BLaER1 (cell line): ENCODE measurements around the gene EGF.

ENCODE experiments used
- H3K27ac ChIP-seq: shearing (Covaris generic); formaldehyde crosslinking; 2 replicates; pipeline ENCODE4 v1.8.1; 2022
- H3K27me3 ChIP-seq: shearing (Covaris generic); formaldehyde crosslinking; 2 replicates; pipeline ENCODE4 v1.8.1; 2022
- H3K36me3 ChIP-seq: shearing (Covaris generic); formaldehyde crosslinking; 2 replicates; pipeline ENCODE4 v1.8.1; 2022
- H3K4me1 ChIP-seq: shearing (Covaris generic); formaldehyde crosslinking; 2 replicates; pipeline ENCODE4 v1.8.1; 2022
- H3K4me2 ChIP-seq: shearing (Covaris generic); formaldehyde crosslinking; 2 replicates; pipeline ENCODE4 v1.8.1; 2022
- H3K4me3 ChIP-seq: shearing (Covaris generic); formaldehyde crosslinking; 2 replicates; pipeline ENCODE4 v1.8.1; 2022
- H3K9ac ChIP-seq: shearing (Covaris generic); formaldehyde crosslinking; 2 replicates; pipeline ENCODE4 v1.8.1; 2022
- H3K9me3 ChIP-seq: shearing (Covaris generic); formaldehyde crosslinking; 2 replicates; pipeline ENCODE4 v1.8.1; 2022
- H4K20me1 ChIP-seq: shearing (Covaris generic); formaldehyde crosslinking; 2 replicates; pipeline ENCODE4 v1.8.1; 2022
- Cebpa-rat ChIP-seq: shearing (Covaris generic); IDR thresholded peaks from 2 replicates; pipeline ENCODE4 v1.8.1; 2022

EGF gene

GRCh38 chr4:109877400-109877799 is 35.3 kb upstream of the EGF start:
- no peak overlapping the region for H3K4me3 ChIP-seq
- H4K20me1 ChIP-seq: no peaks in the 10 kb centered on the region
- no peak overlapping the region for H3K9ac ChIP-seq
- no peaks in the 10 kb centered on the region for H3K9me3 ChIP-seq
- TF ChIP-seq Cebpa-rat: no peak
- no peaks in the 10 kb centered on the region for H3K27me3 ChIP-seq
- H3K36me3 ChIP-seq: no peaks in the 10 kb centered on the region
- no peaks in the 10 kb centered on the region for H3K4me1 ChIP-seq
- no peak overlapping the region for H3K4me2 ChIP-seq
- no peak overlapping the region for H3K27ac ChIP-seq

DNA sequence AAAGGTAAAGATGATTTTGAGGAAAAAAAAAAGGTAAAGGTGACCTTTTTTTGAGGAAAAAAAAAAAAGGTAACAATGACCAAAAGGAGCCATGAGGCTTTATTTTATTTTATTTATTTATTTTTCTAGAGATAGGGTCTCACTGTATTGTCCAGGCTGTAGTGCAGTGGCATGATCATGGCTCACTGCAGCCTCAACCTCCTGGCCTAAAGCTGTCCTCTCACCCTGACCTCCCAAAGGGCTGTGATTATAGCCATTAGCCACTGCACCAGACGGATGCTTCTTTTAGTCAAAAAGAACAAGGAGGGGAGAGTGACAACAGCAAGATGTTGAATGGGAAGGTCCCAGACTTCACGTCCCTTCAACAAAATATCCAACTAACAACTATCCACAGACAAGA is 34.3 kb upstream of the EGF start:
- H4K20me1 ChIP-seq: no peaks in the 10 kb centered on the region
- H3K27me3 ChIP-seq: no peaks in the 10 kb centered on the region
- no peaks in the 10 kb centered on the region for H3K4me1 ChIP-seq
- no peak overlapping the region for H3K27ac ChIP-seq
- no peak overlapping the region for H3K9ac ChIP-seq
- no peaks in the 10 kb centered on the region for H3K36me3 ChIP-seq
- TF ChIP-seq Cebpa-rat: no peak
- H3K4me2 ChIP-seq: no peak overlapping the region
- H3K9me3 ChIP-seq: no peaks in the 10 kb centered on the region
- no peak overlapping the region for H3K4me3 ChIP-seq

GRCh38 chr4:109879081-109879480 is 33.6 kb upstream of the EGF start:
- H3K4me1 ChIP-seq: no peaks in the 10 kb centered on the region
- no peak overlapping the region for H3K4me3 ChIP-seq
- no peak overlapping the region for H3K27ac ChIP-seq
- no peaks in the 10 kb centered on the region for H3K9me3 ChIP-seq
- H3K36me3 ChIP-seq: no peaks in the 10 kb centered on the region
- H3K27me3 ChIP-seq: no peaks in the 10 kb centered on the region
- TF ChIP-seq Cebpa-rat: no peak
- H3K4me2 ChIP-seq: no peak overlapping the region
- H4K20me1 ChIP-seq: no peaks in the 10 kb centered on the region
- H3K9ac ChIP-seq: no peak overlapping the region

DNA sequence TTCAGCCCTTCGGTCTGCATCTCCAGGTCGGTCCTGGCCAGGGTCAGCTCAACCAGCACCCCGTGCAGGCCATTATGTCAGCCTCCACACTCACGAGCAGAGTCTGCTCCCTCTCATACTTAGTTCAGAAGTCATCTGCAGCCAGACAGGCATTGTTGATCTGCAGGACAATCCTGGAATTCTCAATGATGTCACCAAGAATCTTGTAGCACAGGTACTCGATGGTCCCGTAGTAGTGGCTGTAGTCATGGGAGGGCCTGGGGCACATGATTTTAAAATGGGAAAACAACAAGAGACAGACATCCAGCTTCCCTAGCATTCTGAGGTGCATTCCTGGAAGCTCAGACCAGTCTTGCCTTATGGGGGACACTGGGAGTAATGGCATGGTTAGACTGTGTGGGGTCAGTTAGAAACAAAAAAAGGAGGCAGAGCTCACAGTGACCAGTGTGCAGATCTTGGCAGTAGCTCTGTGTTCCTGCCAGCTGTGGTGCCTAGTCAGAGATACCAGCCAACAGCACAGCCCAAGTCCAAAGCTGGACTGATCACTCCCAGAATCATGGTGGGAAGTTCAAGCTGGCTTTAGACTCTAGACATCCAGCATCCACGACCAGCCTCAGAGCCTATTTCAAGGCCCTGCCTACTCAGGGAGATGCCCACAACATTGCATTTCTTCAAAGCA is 32.9 kb upstream of the EGF start:
- Histone ChIP-seq H3K36me3 (no peaks in the 10 kb centered on the region), H3K4me1 (no peaks in the 10 kb centered on the region), H3K27me3 (no peaks in the 10 kb centered on the region), H4K20me1 (no peaks in the 10 kb centered on the region), H3K27ac (no peak overlapping the region), H3K9me3 (no peaks in the 10 kb centered on the region), H3K4me3 (no peak overlapping the region), H3K9ac (no peak overlapping the region), H3K4me2 (no peak overlapping the region)
- TF ChIP-seq Cebpa-rat: no peak

GRCh38 chr4:109886303-109886702 is 26.4 kb upstream of the EGF start:
- H3K4me3 ChIP-seq: no peak overlapping the region
- H3K9me3 ChIP-seq: no peaks in the 10 kb centered on the region
- TF ChIP-seq Cebpa-rat: no peak
- no peak overlapping the region for H3K9ac ChIP-seq
- H3K27ac ChIP-seq: no peak overlapping the region
- no peaks in the 10 kb centered on the region for H3K27me3 ChIP-seq
- no peak overlapping the region for H3K4me2 ChIP-seq
- no peaks in the 10 kb centered on the region for H4K20me1 ChIP-seq
- no peaks in the 10 kb centered on the region for H3K36me3 ChIP-seq
- no peaks in the 10 kb centered on the region for H3K4me1 ChIP-seq

- Histone ChIP-seq H3K4me2 (no peak overlapping the region), H3K4me3 (no peak overlapping the region), H3K9me3 (no peaks in the 10 kb centered on the region), H3K27ac (no peak overlapping the region), H4K20me1 (no peaks in the 10 kb centered on the region), H3K27me3 (no peaks in the 10 kb centered on the region), H3K36me3 (no peaks in the 10 kb centered on the region), H3K9ac (no peak overlapping the region), H3K4me1 (no peaks in the 10 kb centered on the region)
- TF ChIP-seq Cebpa-rat: no peak
Observed at GRCh38 chr4:109887071-109887470, 25.6 kb upstream of the EGF start.

DNA sequence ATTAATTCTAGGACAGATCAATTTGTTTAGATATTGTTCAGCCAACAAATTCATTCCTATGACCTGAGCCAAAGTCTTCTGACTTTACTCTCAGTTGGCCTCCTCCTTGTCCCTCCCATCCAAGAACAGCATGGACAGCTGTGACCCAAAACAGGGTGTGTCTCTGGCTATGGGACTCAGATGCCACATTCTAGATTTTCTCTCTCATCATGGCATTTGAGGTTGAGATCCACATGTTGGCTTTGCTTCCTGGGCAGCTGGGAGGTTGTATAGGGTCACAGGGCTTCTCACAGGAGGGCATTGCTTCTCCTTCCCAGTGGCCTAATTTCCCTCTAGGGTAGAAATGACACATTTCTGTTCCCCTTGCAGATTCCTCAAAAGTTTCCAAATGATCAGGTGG is 22.6 kb upstream of the EGF start:
- no peak for TF ChIP-seq Cebpa-rat
- no peak overlapping the region for H3K27ac ChIP-seq
- H3K4me2 ChIP-seq: no peak overlapping the region
- no peaks in the 10 kb centered on the region for H3K36me3 ChIP-seq
- no peaks in the 10 kb centered on the region for H3K4me1 ChIP-seq
- H3K9me3 ChIP-seq: no peaks in the 10 kb centered on the region
- H3K9ac ChIP-seq: no peak overlapping the region
- no peak overlapping the region for H3K4me3 ChIP-seq
- no peaks in the 10 kb centered on the region for H4K20me1 ChIP-seq
- no peaks in the 10 kb centered on the region for H3K27me3 ChIP-seq

DNA sequence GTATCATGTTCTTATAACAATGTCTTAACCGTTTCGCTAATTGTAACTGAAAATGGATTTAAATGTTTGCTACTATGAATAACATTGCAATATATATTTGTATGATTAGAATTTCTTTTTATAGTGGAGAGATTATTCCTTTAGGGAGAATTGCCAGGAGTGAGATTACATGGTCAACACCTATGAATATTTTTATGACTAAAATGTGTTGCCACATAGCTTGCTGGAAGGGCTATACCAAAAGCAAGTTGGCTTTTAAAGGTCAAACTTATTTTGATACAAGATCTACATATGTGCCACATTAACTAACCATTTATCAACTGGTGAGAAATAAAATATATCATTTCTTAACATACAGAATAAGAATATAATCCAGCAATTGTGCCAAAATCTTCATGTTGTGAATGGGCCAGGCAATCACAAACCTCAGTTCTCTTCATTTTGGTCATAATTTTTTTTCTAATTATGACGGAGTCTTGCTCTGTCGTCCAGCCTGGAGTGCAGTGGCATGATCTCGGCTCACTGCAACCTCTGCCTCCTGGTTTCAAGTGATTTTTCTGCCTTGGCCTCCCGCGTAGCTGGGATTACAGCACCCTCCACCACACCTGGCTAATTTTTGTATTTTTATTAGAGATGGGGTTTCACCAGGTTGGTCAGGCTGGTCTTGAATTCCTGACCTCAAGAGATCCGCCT is 10.0 kb upstream of the EGF start:
- Histone ChIP-seq H3K4me3 (no peak overlapping the region), H3K4me1 (no peaks in the 10 kb centered on the region), H3K27me3 (no peaks in the 10 kb centered on the region), H3K9me3 (peaks cover 14% of the 10 kb centered on the region), H4K20me1 (no peaks in the 10 kb centered on the region), H3K36me3 (no peaks in the 10 kb centered on the region), H3K9ac (no peak overlapping the region), H3K27ac (no peak overlapping the region), H3K4me2 (no peak overlapping the region)
- TF ChIP-seq Cebpa-rat: no peak

DNA sequence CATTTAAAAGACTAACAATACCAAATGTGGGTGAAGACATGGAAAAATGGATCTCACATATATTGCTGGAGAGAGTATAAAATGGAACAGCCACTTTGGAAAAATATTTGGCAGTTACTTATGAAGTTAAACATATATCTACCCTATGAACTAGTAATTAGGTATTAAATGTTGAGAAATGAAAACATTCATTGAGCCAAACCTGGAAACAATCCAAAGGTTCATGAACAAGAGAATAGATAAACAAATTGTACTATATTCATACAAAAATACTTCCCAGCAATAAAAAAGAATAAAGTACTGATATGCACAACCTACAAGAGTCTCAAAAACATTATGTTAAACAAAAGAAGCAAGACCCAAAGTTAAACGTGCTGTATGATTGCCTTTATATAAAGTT is 4.0 kb upstream of the EGF start:
- Histone ChIP-seq H3K27ac (no peak overlapping the region), H3K4me1 (peaks cover 11% of the 10 kb centered on the region), H4K20me1 (no peaks in the 10 kb centered on the region), H3K4me2 (no peak overlapping the region), H3K36me3 (no peaks in the 10 kb centered on the region), H3K9me3 (no peaks in the 10 kb centered on the region), H3K4me3 (no peak overlapping the region), H3K9ac (no peak overlapping the region), H3K27me3 (no peaks in the 10 kb centered on the region)
- no peak for TF ChIP-seq Cebpa-rat

GRCh38 chr4:109910256-109910655 is 2.4 kb upstream of the EGF start:
- H3K9me3 ChIP-seq: no peaks in the 10 kb centered on the region

More at GRCh38 chr4:109910256-109910655, 2.4 kb upstream of the EGF start:
- Histone ChIP-seq H3K27me3 (no peaks in the 10 kb centered on the region), H3K27ac (no peak overlapping the region), H3K36me3 (no peaks in the 10 kb centered on the region), H3K4me1 (peaks cover 11% of the 10 kb centered on the region), H4K20me1 (no peaks in the 10 kb centered on the region), H3K9ac (no peak overlapping the region), H3K4me2 (no peak overlapping the region), H3K4me3 (no peak overlapping the region)
- no peak for TF ChIP-seq Cebpa-rat
